Tibial nerve (tissue), 4 donors: ENCODE data around the gene GPATCH3. TPM values are rescaled to one million over a fixed set of nuclear protein-coding genes. Genes with fewer than 3 reads are reported as not detected.

Experiments
- DNase-seq, 2 donors: peaks; one replicate each; pipeline ENCODE4 v3.0.0-alpha.2; 2019; ENCODE audit warnings: low spot score in 2 of 2
- H3K27ac ChIP-seq, 4 donors: fragments of 200-600 bp; sonication (generic) in 3 of 4; one replicate each; pipeline ENCODE4 v1.5.1; 2017 to 2019; ENCODE audit warnings: mild to moderate bottlenecking in 1 of 4
- H3K27me3 ChIP-seq, 2 donors: fragments of 200-600 bp; sonication (generic) in 1 of 2; one replicate each; pipeline versions ENCODE4 v1.5.1 to v1.6.0; 2017 to 2019
- H3K36me3 ChIP-seq, 3 donors: fragments of 200-600 bp; sonication (generic); one replicate each; pipeline ENCODE4 v1.5.1; 2018 to 2019
- H3K4me1 ChIP-seq, 4 donors: fragments of 200-600 bp; sonication (generic) in 3 of 4; one replicate each; pipeline ENCODE4 v1.5.1; 2017 to 2019
- H3K4me3 ChIP-seq, 4 donors: fragments of 200-600 bp; sonication (generic) in 3 of 4; one replicate each; pipeline ENCODE4 v1.5.1; 2017 to 2019; ENCODE audit warnings: mild to moderate bottlenecking in 1 of 4, moderate library complexity in 1 of 4
- H3K9me3 ChIP-seq, 4 donors: fragments of 200-600 bp; sonication (generic) in 3 of 4; one replicate each; pipeline ENCODE4 v1.5.1; 2017 to 2019
- EP300 ChIP-seq, 2 donors: sonication (generic); formaldehyde crosslinking; IDR thresholded peaks; one replicate each; pipeline ENCODE4 v1.6.1; 2017; ENCODE audit warnings: antibody characterized with exemption in 2 of 2, mild to moderate bottlenecking in 1 of 2
- POLR2A ChIP-seq, 2 donors: fragments of 450-650 bp; IDR thresholded peaks; one replicate each; pipeline ENCODE4 v1.6.1; 2017; ENCODE audit warnings: antibody characterized with exemption in 2 of 2, mild to moderate bottlenecking in 2 of 2, moderate library complexity in 2 of 2
- WGBS, 2 donors: methylation state at CpG; one replicate each; pipeline ENCODE4 v1.1.5; 2018; 5-methylcytosine and 5-hydroxymethylcytosine counted together
- total RNA-seq, 4 donors: library from RNA; depleted of rRNA; stranded (reverse); fragments of >200 nt; gene quantifications; one replicate each; pipeline ENCODE4 v1.1.0, GENCODE V29; 2016
- TF ChIP-seq, protein P1 (sequence below), 5 experiments: fragments of 200-600 bp in 3 of 5; fragments of 450-650 bp in 2 of 5; sonication (generic) in 3 of 5; IDR thresholded peaks; one replicate each; pipeline ENCODE4 v1.5.1; 2016 to 2019; ENCODE audit warnings: antibody characterized with exemption in 5 of 5, mild to moderate bottlenecking in 3 of 5, moderate library complexity in 2 of 5

The GPATCH3 gene
- total RNA-seq, 4 donors from 2014 or later, result 7.8 to 26.1 (median 12.5) TPM

DNA sequence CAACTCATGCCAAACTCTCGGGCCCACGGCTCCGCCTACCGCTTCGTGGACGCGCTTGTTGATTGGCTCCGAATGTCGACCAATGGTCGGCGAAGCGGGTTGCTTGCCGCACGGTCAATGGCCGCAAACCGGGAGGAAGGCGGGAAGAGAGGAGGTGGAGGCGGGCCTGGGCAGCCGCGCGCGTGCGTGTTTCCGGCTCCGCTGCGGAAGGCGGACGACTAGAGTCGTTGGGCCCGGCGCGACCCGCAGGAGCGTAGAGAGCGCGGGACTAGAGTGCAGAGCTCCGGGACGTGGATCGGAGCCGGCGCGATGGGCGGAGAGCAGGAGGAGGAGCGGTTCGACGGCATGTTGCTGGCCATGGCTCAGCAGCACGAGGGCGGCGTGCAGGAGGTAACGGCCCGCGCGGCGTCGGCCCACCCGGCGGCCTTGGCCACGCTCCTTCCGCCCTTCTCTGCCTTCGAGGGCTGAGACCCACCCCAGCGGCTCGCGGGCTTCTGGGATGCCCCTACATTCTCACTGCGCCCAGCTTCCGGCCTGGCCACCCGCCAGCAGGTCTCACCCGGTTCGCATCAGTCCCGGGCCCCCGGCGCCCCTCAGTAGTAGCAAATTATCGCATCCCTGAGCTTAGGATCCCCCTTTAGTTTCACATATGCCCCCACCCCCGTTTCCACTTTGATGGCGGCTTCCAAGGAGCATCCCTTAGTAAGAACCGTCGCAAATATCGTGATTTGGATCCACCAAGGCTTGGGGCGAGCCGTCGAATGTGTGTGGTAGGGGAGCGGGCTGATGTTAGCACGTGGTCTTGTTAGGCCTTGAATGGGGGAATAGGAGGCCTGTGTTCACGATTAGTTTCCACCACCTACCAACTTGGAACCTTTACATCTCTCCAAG, 21.5 kb upstream of the GPATCH3 start, which contains the start of gene NUDC:
TSS of gene NUDC (plus strand) at position 204 of the 891 bp plus-strand sequence. CDS start at position 310, 106 bp downstream.
- WGBS, 2 donors, result 0 to 1% methylated on average over 69 to 70 of the region's 83 CpGs
- Histone ChIP-seq H3K27me3 (no peaks in the 10 kb centered on the region), H3K4me3 (peak within 1 kb of the TSS; percentile 86 to 100 (median 94)), H3K9me3 (no peaks in the 10 kb centered on the region), H3K36me3 (peaks cover 0 to 35% (median 10%) of the 10 kb centered on the region in 3 donors), H3K4me1 (peaks cover 0 to 31% (median 19%) of the 10 kb centered on the region in 4 donors), H3K27ac (peak within 1 kb of the TSS; percentile 82 to 97 (median 93))
- TF ChIP-seq EP300 (IDR thresholded peaks at IDR 0.05) (peak; percentile 89 to 98), POLR2A (IDR thresholded peaks at IDR 0.05) (peak; percentile 84 to 95)
- TF ChIP-seq, protein P1, sequence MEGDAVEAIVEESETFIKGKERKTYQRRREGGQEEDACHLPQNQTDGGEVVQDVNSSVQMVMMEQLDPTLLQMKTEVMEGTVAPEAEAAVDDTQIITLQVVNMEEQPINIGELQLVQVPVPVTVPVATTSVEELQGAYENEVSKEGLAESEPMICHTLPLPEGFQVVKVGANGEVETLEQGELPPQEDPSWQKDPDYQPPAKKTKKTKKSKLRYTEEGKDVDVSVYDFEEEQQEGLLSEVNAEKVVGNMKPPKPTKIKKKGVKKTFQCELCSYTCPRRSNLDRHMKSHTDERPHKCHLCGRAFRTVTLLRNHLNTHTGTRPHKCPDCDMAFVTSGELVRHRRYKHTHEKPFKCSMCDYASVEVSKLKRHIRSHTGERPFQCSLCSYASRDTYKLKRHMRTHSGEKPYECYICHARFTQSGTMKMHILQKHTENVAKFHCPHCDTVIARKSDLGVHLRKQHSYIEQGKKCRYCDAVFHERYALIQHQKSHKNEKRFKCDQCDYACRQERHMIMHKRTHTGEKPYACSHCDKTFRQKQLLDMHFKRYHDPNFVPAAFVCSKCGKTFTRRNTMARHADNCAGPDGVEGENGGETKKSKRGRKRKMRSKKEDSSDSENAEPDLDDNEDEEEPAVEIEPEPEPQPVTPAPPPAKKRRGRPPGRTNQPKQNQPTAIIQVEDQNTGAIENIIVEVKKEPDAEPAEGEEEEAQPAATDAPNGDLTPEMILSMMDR (IDR thresholded peaks at IDR 0.05), result peak in 1 of 5 experiments; percentile 33
- peak; percentile 91 to 95 for DNase-seq

DNA sequence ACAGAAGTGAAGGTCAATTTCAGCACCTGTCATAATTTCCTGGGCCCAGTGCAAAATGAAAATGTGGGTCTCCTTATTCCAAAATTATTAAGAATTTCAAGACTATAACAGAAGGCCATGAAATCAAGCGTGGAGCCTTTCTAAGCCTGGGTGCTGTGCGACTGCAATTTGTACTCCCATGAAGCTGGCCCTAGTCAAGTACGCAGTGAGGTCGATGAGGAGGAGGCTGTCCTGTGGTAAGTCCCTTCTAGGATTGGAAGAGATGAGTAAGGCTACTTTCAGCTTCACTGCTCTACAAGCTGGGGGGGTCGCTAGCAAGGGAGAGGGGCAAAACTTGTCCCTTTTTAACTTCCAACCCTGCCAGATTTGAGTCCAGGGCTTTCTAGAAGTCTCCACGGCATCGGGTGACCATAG, 20.9 kb upstream of the GPATCH3 start:
- Histone ChIP-seq H3K4me3 (peak overlapping the region; percentile 43 to 100 (median 93)), H3K4me1 (peaks cover 0 to 28% (median 19%) of the 10 kb centered on the region in 4 donors), H3K9me3 (no peaks in the 10 kb centered on the region), H3K27me3 (no peaks in the 10 kb centered on the region), H3K36me3 (peaks cover 0 to 29% (median 5%) of the 10 kb centered on the region in 3 donors), H3K27ac (peak overlapping the region; percentile 82 to 97 (median 93))
- no peak for DNase-seq
- TF ChIP-seq, protein P1 (IDR thresholded peaks at IDR 0.05), result no peak
- TF ChIP-seq EP300 (IDR thresholded peaks at IDR 0.05), result no peak
- TF ChIP-seq POLR2A (IDR thresholded peaks at IDR 0.05), result no peak
- 14 to 24% methylated on average over 4 to 6 of the region's 7 CpGs for WGBS, 2 donors

DNA sequence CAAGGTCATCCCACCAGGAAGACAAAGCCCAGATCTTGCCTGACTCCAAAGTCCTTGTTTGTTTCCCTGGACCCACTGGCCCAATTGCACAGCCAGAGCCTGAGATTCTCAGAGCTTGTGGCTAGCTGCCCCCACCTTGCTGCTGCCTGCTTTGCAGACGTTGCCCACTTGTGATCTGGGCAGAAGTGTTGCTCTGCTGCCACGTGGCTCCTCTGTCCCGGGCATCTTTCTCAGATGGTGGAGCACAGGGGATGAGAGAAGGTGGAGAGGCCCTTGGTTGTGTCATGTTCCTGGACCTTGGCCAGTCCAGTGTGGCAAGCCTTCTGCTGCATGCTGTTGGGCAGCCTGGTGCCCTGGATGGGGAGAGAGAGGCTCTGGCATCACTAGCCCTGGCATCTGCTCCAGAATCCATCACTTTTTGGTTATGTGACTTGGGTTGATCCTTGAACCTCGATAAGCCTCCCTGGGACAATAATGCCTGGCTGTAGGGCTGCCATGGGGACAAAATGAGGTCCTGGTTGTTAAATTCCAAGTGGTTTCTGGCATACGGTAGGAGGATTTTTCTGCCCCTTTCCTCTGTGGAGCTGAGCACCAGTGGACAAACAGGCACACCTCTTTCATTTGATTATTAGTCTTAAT, 15.1 kb upstream of the GPATCH3 start:
- DNase-seq, result no peak
- H3K27me3 ChIP-seq, result no peaks in the 10 kb centered on the region
- H3K9me3 ChIP-seq, result no peaks in the 10 kb centered on the region
- no peaks in the 10 kb centered on the region for H3K4me1 ChIP-seq
- TF ChIP-seq, protein P1 (IDR thresholded peaks at IDR 0.05), result no peak
- TF ChIP-seq POLR2A (IDR thresholded peaks at IDR 0.05) (no peak), EP300 (IDR thresholded peaks at IDR 0.05) (no peak)
- H3K4me3 ChIP-seq, result no peak overlapping the region
- H3K36me3 ChIP-seq, result no peaks in the 10 kb centered on the region
- 55 to 66% methylated on average over 5 of the region's 5 CpGs for WGBS, 2 donors
- no peak overlapping the region for H3K27ac ChIP-seq

DNA sequence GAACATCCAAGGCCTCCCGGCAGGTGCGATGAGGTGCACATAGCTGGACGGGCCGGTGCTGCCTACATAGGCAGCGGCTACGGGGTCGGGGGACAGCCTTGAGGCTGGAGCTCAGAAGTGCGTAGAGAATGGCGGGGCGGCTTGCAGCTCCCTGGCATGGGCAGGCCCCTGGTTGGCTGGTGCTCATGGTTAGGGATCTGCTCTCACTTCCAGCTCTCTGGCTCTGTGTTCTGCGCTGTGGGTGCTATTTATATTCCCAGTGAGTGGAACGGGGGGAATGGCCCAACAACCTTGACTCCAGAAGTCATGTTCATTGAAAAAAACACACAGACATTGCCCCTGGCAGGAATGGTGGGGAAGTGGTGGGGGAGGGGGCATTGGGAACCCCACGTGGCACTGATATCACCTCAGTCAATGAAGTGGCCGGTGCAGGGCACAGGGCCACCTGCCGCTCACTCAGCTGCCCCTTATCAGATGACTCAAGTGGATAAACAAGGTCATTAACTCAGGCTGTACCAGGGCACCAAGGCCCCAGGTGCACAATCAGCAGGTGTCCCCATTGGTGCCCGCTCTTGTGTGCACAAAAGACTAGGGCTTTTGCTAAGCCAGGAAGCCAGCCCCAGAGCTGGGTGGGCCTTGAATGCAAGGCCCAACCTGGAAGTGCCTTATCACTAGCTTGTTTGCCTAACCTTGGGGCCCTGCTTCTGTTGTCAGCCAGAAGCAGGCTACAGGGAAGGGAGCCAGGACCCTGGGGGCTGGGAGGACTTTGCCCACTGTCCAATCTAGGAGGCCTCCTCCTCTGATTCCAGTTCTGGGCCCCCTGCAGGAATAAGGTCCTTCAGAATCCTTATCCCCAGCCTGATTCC, 13.7 kb upstream of the GPATCH3 start, which contains the start of gene NR0B2:
TSS of gene NR0B2 (minus strand) at position 222 of the 866 bp plus-strand sequence. CDS start at position 187, 35 bp downstream.
- no peak within 1 kb of the TSS for H3K4me3 ChIP-seq
- no peaks in the 10 kb centered on the region for H3K27me3 ChIP-seq
- H3K27ac ChIP-seq, result no peak within 1 kb of the TSS
- no peaks in the 10 kb centered on the region for H3K9me3 ChIP-seq
- DNase-seq, result no peak
- WGBS, 2 donors, result 84 to 86% methylated on average over 16 of the region's 16 CpGs
- no peaks in the 10 kb centered on the region for H3K36me3 ChIP-seq
- no peak for TF ChIP-seq EP300 (IDR thresholded peaks at IDR 0.05)
- TF ChIP-seq POLR2A (IDR thresholded peaks at IDR 0.05), result no peak
- no peaks in the 10 kb centered on the region for H3K4me1 ChIP-seq

DNA sequence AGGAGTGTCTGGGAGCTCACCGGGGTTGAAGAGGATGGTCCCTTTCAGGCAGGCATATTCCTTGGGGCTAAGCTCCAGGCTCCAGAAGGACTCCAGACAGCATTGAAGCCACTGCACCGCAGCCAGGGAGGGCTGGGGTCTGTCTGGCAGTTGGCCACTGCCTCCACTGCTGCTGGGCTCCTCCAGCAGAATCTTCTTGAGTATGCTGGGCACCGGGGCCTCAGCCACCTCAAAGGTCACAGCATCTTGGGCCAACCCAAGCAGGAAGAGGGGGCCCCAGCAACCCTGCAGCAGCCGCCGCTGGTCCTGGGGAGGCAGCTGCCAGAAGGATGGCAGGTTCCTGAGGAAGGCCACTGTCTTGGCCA, 13.1 kb upstream of the GPATCH3 start:
- no peak overlapping the region for H3K4me3 ChIP-seq
- H3K27ac ChIP-seq, result no peak overlapping the region
- TF ChIP-seq EP300 (IDR thresholded peaks at IDR 0.05) (no peak), POLR2A (IDR thresholded peaks at IDR 0.05) (no peak)
- TF ChIP-seq, protein P1 (IDR thresholded peaks at IDR 0.05), result no peak
- WGBS, 2 donors, result 56 to 94% methylated on average over 2 to 4 of the region's 5 CpGs
- H3K36me3 ChIP-seq, result no peaks in the 10 kb centered on the region
- DNase-seq, result no peak
- no peaks in the 10 kb centered on the region for H3K9me3 ChIP-seq
- no peaks in the 10 kb centered on the region for H3K27me3 ChIP-seq
- no peaks in the 10 kb centered on the region for H3K4me1 ChIP-seq
